Immature natural killer cell (primary cell): ENCODE measurements around the gene OR11G2. TPM values are rescaled to one million over a fixed set of nuclear protein-coding genes. Genes with fewer than 3 reads are reported as not detected.
"Not testable (repeated sequence)": the region's sequence is repeated elsewhere in the genome, so short reads cannot be mapped to it uniquely, and the experiment has no call there.

ENCODE experiments used
- DNase-seq, 3 donors: peaks; one replicate each; pipeline ENCODE4 v3.0.0; 2022; ENCODE audit warnings: mixed read lengths in 1 of 3
- H3K27ac Mint-ChIP-seq, 6 donors: one replicate each; pipeline ENCODE4 v1.8.0; 2020; ENCODE audit warnings: mixed read lengths in 6 of 6, mild to moderate bottlenecking in 5 of 6, inconsistent platforms in 4 of 6, moderate library complexity in 3 of 6
- H3K27me3 Mint-ChIP-seq, 3 donors: one replicate each; pipeline ENCODE4 v1.8.0; 2020 to 2021; ENCODE audit warnings: low read depth in 3 of 3, mild to moderate bottlenecking in 3 of 3, mixed read lengths in 3 of 3, moderate library complexity in 3 of 3, inconsistent platforms in 1 of 3
- H3K36me3 Mint-ChIP-seq, 3 donors: one replicate each; pipeline ENCODE4 v1.8.0; 2020; ENCODE audit warnings: mixed read lengths in 3 of 3, inconsistent platforms in 2 of 3, mild to moderate bottlenecking in 2 of 3
- H3K4me1 Mint-ChIP-seq, 2 donors: one replicate each; pipeline ENCODE4 v1.8.0; 2020; ENCODE audit warnings: inconsistent platforms in 2 of 2, mild to moderate bottlenecking in 2 of 2, mixed read lengths in 2 of 2, moderate library complexity in 1 of 2
- H3K4me3 Mint-ChIP-seq, 5 donors: one replicate each; pipeline ENCODE4 v1.8.0; 2020; ENCODE audit warnings: mild to moderate bottlenecking in 5 of 5, mixed read lengths in 5 of 5, inconsistent platforms in 3 of 5, moderate library complexity in 3 of 5
- H3K9me3 Mint-ChIP-seq, 6 donors: one replicate each; pipeline ENCODE4 v1.8.0; 2020; ENCODE audit warnings: mild to moderate bottlenecking in 6 of 6, mixed read lengths in 6 of 6, inconsistent platforms in 4 of 6, moderate library complexity in 3 of 6
- polyA plus RNA-seq, 3 donors: library from polyadenylated mRNA; unstranded; fragments of 300-500 nt; fragmentation: Illumina TruSeq; gene quantifications; one replicate each; pipeline ENCODE4 v1.2.3, GENCODE V29; 2021

Gene OR11G2, protein sequence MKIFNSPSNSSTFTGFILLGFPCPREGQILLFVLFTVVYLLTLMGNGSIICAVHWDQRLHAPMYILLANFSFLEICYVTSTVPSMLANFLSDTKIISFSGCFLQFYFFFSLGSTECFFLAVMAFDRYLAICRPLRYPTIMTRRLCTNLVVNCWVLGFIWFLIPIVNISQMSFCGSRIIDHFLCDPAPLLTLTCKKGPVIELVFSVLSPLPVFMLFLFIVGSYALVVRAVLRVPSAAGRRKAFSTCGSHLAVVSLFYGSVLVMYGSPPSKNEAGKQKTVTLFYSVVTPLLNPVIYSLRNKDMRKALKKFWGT
- polyA plus RNA-seq, result not detected

DNA sequence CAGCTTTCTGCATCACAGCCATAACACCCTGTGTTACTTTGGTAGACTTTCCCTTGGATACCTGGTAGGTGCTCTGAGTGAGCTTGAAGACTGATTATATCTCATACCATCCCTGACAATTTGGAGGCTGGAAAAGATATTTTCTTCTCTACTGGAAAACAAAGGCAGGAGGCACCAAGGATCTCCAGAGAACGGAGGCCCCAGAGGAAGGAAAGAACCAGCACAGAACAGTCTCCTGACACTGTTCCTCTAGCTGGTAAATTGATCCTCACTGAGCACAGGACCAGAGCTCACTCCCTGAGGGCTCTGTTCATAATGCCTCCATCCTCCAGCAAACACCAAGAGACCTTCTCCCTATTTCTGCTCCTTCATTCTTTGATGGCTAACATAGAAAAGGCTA, at the start of gene OR11G2:
Gene OR11G2, plus strand, starts transcription at position 301 of the 400 bp plus-strand sequence. CDS start 6,542 bp downstream, outside the sequence.
- H3K36me3 Mint-ChIP-seq, result no peaks in the 10 kb centered on the region
- no peaks in the 10 kb centered on the region for H3K4me1 Mint-ChIP-seq
- no peak within 1 kb of the TSS for H3K4me3 Mint-ChIP-seq
- DNase-seq, result no peak
- peaks cover 0 to 2% (median 0%) of the 10 kb centered on the region in 6 donors for H3K9me3 Mint-ChIP-seq
- H3K27me3 Mint-ChIP-seq, result peaks cover 2 to 4% (median 2%) of the 10 kb centered on the region in 3 donors
- H3K27ac Mint-ChIP-seq, result no peak within 1 kb of the TSS

DNA sequence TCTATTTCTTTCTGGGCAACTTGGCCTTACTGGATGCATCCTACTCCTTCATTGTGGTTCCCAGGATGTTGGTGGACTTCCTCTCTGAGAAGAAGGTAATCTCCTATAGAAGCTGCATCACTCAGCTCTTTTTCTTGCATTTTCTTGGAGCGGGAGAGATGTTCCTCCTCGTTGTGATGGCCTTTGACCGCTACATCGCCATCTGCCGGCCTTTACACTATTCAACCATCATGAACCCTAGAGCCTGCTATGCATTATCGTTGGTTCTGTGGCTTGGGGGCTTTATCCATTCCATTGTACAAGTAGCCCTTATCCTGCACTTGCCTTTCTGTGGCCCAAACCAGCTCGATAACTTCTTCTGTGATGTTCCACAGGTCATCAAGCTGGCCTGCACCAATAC, 46.8 kb upstream of the OR11G2 start:
- Mint-ChIP-seq H3K27me3 (peaks cover 1 to 5% (median 4%) of the 10 kb centered on the region in 3 donors), H3K27ac (no peak overlapping the region), H3K4me3 (no peak overlapping the region), H3K36me3 (no peaks in the 10 kb centered on the region), H3K9me3 (peaks cover 0 to 3% (median 0%) of the 10 kb centered on the region in 6 donors), H3K4me1 (no peaks in the 10 kb centered on the region)
- no peak for DNase-seq

DNA sequence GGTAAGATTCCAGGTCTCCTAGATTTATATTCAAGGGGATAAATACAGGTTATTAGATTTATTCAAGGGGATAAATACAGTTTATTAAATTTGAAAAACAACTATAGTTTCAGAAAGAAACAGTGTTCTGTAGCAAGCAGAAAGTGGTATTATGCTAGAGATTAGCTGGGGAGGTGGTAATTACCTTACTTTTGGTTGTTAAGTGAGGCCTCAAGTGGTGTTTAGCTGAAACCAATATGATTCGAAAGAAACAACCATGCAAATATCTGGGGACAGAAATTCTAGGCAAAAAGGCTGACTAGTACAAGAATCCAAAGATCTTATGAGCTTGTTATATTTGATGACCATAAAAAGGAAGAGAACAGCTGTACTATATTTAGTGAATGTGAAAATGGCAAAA, 45.9 kb upstream of the OR11G2 start:
- DNase-seq, result no peak
- H3K27ac Mint-ChIP-seq, result no peak overlapping the region
- peaks cover 1 to 5% (median 4%) of the 10 kb centered on the region in 3 donors for H3K27me3 Mint-ChIP-seq
- H3K36me3 Mint-ChIP-seq, result no peaks in the 10 kb centered on the region
- H3K9me3 Mint-ChIP-seq, result peaks cover 0 to 5% (median 0%) of the 10 kb centered on the region in 6 donors
- no peaks in the 10 kb centered on the region for H3K4me1 Mint-ChIP-seq
- H3K4me3 Mint-ChIP-seq, result no peak overlapping the region

DNA sequence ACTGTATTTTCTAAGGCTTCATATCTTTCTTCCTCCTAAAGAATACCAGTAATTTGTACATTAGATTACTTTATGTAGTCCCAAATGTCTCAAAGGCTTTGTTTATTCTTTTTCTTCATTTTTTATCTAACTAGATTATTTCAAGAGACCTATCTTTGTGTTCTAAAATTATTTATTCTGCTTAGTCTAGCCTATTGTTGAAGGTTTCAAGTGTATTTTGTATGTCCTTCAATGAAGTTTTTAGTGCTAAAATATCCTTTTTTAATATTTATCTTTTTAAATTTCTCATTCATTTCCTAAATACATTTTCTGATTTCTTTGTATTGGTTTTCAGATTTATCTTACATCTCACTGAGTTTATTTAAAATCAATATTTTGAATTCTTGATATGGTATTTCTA, 26.2 kb upstream of the OR11G2 start:
- H3K9me3 Mint-ChIP-seq, result peaks cover 12 to 33% (median 21%) of the 10 kb centered on the region in 6 donors
- H3K27me3 Mint-ChIP-seq, result peaks cover 0 to 2% (median 0%) of the 10 kb centered on the region in 3 donors
- no peak overlapping the region for H3K4me3 Mint-ChIP-seq
- peaks cover 0 to 3% (median 0%) of the 10 kb centered on the region in 3 donors for H3K36me3 Mint-ChIP-seq
- H3K4me1 Mint-ChIP-seq, result no peaks in the 10 kb centered on the region
- H3K27ac Mint-ChIP-seq, result no peak overlapping the region
- DNase-seq, result no peak

DNA sequence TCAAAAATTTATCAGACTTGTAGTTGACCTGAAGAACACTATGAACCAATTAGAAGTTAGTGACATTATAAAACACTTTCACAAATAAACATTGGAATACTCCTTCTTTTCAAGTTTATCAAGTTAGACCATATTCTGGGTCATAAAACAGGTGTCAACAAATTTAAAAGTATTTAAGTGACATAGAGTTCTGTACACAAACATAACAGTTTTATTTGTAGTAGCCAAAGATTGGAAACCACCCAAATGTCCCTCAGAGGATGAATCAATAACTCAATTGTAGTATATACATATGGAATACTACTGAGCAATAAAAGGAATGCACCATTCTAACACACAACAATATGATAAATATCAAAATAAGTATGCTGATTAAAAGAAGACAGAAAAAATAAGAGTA, 23.6 kb upstream of the OR11G2 start:
- Mint-ChIP-seq H3K9me3 (peaks cover 12 to 33% (median 21%) of the 10 kb centered on the region in 6 donors), H3K4me3 (no peak overlapping the region), H3K4me1 (no peaks in the 10 kb centered on the region), H3K36me3 (peaks cover 0 to 3% (median 0%) of the 10 kb centered on the region in 3 donors), H3K27me3 (peaks cover 0 to 2% (median 0%) of the 10 kb centered on the region in 3 donors), H3K27ac (no peak overlapping the region)
- no peak for DNase-seq

DNA sequence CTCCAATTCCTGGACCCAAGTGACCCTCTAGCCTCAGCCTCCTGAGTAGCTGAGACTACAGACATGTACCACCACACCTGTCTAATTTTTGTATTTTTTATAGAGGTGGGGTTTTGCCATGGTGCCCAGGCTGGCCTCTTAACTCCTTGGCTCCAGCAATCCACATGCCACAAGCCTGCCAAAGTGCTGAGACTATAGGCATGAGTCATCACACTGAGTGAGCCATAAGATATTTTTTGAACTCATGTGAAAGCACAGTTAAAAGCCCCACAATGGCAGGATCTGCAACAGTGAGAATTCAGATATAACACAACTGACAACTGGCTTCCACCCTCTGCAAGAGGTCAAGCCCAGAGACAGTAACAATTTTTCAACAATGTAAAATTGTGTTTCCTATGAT, 20.8 kb upstream of the OR11G2 start:
- not testable (repeated sequence) for H3K4me3 Mint-ChIP-seq, H3K27ac Mint-ChIP-seq, H3K27me3 Mint-ChIP-seq, DNase-seq, H3K36me3 Mint-ChIP-seq, H3K4me1 Mint-ChIP-seq
- H3K9me3 Mint-ChIP-seq, result peaks cover under 1 to 19% (median 11%) of the 10 kb centered on the region in 6 donors

DNA sequence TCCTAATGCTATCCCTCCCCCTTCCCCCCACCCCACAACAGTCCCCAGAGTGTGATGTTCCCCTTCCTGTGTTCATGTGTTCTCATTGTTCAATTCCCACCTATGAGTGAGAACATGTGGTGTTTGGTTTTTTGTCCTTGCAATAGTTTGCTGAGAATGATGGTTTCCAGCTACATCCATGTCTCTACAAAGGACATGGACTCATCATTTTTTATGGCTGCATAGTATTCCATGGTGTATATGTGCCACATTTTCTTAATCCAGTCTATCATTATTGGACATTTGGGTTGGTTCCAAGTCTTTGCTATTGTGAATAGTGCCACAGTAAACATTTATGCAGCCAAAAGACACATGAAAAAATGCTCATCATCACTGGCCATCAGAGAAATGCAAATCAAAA, 16.5 kb upstream of the OR11G2 start:
- H3K4me1 Mint-ChIP-seq, H3K4me3 Mint-ChIP-seq, H3K9me3 Mint-ChIP-seq, DNase-seq, H3K36me3 Mint-ChIP-seq, H3K27ac Mint-ChIP-seq, H3K27me3 Mint-ChIP-seq: not testable (repeated sequence)

DNA sequence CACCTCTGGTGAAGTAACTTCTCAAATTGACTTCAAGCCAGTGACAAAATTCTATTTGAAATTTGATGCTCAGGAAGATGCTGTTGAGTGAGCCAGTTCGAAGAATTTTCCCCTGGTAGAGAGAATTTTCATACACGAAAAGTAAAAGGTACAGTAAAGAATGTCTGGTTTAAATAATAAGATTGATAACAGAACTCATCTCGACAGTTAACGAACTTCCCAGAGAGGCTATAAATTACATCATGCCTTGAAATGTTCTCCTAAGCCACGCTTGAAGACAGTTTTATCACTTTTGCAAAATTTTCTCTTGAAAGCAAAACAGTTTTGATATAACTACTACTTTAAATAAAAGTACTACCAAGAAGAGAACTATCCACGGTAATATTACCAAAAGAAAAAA, 14.4 kb upstream of the OR11G2 start:
- Mint-ChIP-seq H3K36me3 (no peaks in the 10 kb centered on the region), H3K9me3 (peaks cover 0 to 3% (median 0%) of the 10 kb centered on the region in 6 donors), H3K4me3 (no peak overlapping the region), H3K27ac (no peak overlapping the region), H3K4me1 (no peaks in the 10 kb centered on the region), H3K27me3 (peaks cover 0 to 5% (median 2%) of the 10 kb centered on the region in 3 donors)
- no peak for DNase-seq

DNA sequence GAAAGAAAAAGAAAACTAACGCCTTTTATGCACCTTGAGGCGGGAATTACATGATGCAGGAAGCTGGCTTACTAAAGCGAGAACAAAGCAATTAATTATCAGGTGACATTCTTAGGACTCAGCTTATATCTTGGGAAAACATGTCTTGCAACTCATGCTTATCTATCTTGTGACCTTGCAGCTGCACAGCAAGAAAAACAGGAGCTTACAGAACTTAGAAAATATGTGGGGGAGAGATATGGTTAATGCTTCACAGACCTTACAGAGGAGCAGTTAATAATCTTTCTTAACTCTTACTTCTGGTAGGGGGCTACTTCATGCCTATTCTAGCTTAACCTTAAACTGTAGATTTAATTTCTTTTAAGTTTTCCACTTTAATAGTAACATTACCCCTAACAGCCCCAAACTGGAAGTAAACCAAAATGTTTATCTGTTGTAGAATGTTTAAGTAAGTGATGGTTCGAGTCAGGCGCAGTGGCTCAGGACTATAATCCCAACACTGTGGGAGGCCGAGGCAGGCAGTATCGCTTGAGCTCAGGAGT, 13.2 kb upstream of the OR11G2 start:
- Mint-ChIP-seq H3K4me1 (no peaks in the 10 kb centered on the region), H3K9me3 (peaks cover 0 to 3% (median 0%) of the 10 kb centered on the region in 6 donors), H3K36me3 (no peaks in the 10 kb centered on the region), H3K27ac (no peak overlapping the region), H3K27me3 (peaks cover 0 to 5% (median 2%) of the 10 kb centered on the region in 3 donors), H3K4me3 (no peak overlapping the region)
- no peak for DNase-seq

DNA sequence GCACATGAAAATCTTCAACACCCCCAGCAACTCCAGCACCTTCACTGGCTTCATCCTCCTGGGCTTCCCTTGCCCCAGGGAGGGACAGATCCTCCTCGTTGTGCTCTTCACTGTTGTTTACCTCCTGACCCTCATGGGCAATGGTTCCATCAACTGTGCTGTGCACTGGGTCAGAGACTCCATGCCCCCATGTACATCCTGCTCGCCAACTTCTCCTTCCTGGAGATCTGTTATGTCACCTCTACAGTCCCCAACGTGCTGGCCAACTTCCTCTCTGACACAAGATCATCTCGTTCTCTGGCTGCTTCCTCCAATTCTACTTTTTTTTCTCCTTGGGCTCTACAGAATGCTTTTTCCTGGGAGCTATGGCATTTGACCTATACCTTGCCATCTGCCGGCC, 11.5 kb upstream of the OR11G2 start:
- no peaks in the 10 kb centered on the region for H3K4me1 Mint-ChIP-seq
- H3K36me3 Mint-ChIP-seq, result no peaks in the 10 kb centered on the region
- peaks cover 0 to 3% (median 0%) of the 10 kb centered on the region in 6 donors for H3K9me3 Mint-ChIP-seq
- no peak for DNase-seq
- H3K27ac Mint-ChIP-seq, result no peak overlapping the region
- H3K4me3 Mint-ChIP-seq, result no peak overlapping the region
- peaks cover 0 to 5% (median 2%) of the 10 kb centered on the region in 3 donors for H3K27me3 Mint-ChIP-seq

DNA sequence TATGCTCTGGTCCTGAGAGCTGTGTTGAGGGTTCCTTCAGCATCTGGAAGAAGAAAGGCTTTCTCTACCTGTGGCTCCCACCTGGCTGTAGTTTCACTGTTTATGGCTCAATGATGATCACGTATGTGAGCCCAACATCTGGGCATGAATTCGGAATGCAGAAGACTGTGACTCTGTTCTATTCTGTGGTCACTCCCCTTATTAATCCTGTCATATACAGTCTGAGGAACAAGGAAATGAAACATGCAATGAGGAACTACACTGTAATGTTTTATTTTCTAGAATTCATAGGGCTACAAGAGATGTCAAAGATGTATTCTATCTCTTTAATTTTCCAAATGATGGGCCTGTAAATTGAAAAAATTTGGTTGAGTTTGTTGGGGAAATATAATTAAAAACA, 10.8 kb upstream of the OR11G2 start:
- no peaks in the 10 kb centered on the region for H3K4me1 Mint-ChIP-seq

DNA sequence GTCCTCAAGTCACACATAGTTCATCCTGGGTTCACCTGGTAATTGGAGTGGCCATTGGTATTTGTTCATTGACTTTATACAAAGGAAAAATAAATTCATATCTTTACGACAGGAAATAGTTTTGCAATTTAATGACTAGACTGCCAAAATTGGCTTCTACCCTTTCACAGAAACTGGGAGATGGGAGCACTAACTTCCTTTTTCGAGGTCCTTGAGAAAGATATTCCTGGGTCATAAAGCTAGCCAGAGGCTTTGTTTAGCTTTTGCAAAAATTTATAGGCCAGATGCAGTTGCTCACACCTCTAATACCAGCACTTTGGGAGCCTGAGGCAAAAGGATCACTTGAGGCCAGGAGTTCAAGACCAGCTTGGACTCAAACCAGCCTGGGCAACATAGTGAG, 10.2 kb upstream of the OR11G2 start:
- no peaks in the 10 kb centered on the region for H3K36me3 Mint-ChIP-seq
- H3K9me3 Mint-ChIP-seq, result peaks cover 0 to 3% (median 0%) of the 10 kb centered on the region in 6 donors
- no peak overlapping the region for H3K27ac Mint-ChIP-seq
- no peak overlapping the region for H3K4me3 Mint-ChIP-seq
- peaks cover 0 to 2% (median 2%) of the 10 kb centered on the region in 3 donors for H3K27me3 Mint-ChIP-seq
- DNase-seq, result no peak
- no peaks in the 10 kb centered on the region for H3K4me1 Mint-ChIP-seq

More for the DNA sequence above, 10.8 kb upstream of the OR11G2 start:
- peaks cover 0 to 3% (median 0%) of the 10 kb centered on the region in 6 donors for H3K9me3 Mint-ChIP-seq
- no peaks in the 10 kb centered on the region for H3K36me3 Mint-ChIP-seq
- peaks cover 0 to 5% (median 2%) of the 10 kb centered on the region in 3 donors for H3K27me3 Mint-ChIP-seq
- no peak for DNase-seq
- H3K27ac Mint-ChIP-seq, result no peak overlapping the region
- H3K4me3 Mint-ChIP-seq, result no peak overlapping the region

DNA sequence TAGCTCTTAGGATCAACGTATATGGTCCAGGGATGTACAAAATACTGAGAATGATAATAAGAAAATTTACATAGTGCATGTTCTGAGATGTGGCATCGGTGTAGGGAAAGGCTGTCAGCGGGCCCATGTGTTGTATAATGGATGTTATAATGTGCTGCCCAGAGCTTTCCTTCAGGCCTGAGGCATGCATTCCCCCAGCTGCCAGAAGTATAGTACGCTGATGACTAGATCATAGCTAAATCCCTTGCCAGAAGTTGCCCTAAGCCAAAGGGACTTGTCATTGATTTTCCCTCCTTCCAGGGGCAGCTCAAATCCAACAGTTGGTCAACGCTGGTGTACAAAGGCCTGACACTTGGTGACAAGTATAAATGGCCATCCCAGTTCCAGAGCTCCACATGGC, 6.5 kb upstream of the OR11G2 start:
- no peaks in the 10 kb centered on the region for H3K4me1 Mint-ChIP-seq
- H3K4me3 Mint-ChIP-seq, result no peak overlapping the region

DNA sequence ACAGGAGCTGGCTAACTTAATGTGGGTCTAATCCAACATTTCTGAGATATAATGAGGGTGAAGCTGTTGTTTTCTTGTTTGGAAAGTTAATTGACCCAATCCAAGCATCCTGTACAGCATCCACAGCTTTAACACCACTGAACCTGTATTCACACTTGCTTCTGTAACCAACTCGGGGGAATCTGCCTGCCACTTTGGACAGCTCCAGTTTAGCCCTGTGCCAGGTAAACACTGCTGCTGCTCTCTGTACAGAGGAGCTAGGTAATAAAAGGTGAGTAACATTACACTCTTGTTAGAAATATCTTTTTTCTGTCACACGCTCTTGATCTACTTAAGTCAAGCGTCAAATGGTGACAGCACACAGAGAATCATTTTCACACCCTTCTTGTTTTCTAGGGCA, 700 bp downstream of the OR11G2 start:
- no peak overlapping the region for H3K4me3 Mint-ChIP-seq
- no peaks in the 10 kb centered on the region for H3K4me1 Mint-ChIP-seq
- no peak overlapping the region for H3K27ac Mint-ChIP-seq
- H3K9me3 Mint-ChIP-seq, result peaks cover 0 to 2% (median 0%) of the 10 kb centered on the region in 6 donors
- no peak for DNase-seq
- H3K36me3 Mint-ChIP-seq, result no peaks in the 10 kb centered on the region
- peaks cover 2 to 4% (median 2%) of the 10 kb centered on the region in 3 donors for H3K27me3 Mint-ChIP-seq

More for the DNA sequence above, 6.5 kb upstream of the OR11G2 start:
- DNase-seq, result no peak
- Mint-ChIP-seq H3K36me3 (no peaks in the 10 kb centered on the region), H3K27me3 (peaks cover 0 to 2% (median 2%) of the 10 kb centered on the region in 3 donors), H3K27ac (no peak overlapping the region), H3K9me3 (peaks cover 0 to 2% (median 0%) of the 10 kb centered on the region in 6 donors)
